Caco-2 (cell line): ENCODE results near the gene MEOX1. TPM values are rescaled to one million over a fixed set of nuclear protein-coding genes. Genes with fewer than 3 reads are reported as not detected.
"Not testable (repeated sequence)": the region's sequence is repeated elsewhere in the genome, so short reads cannot be mapped to it uniquely, and the experiment has no call there.

Experiments used
- BruUV-seq: library from RNA; stranded (reverse); fragments of 400-500 nt; replicated peaks from 2 replicates; lab custom pipeline; 2021; lab: Mats Ljungman, UMichigan
- CTCF ChIA-PET: fragments of 300-600 bp; sonication (Branson Sonifier 250); formaldehyde crosslinking; loops from one replicate; lab custom pipeline; 2022; ENCODE audit warnings: antibody characterized with exemption; lab: Charles Lee
- POLR2A ChIA-PET: fragments of 300-600 bp; sonication (Branson Sonifier 250); formaldehyde crosslinking; loops from one replicate; lab custom pipeline; 2022; ENCODE audit warnings: antibody characterized with exemption; lab: Charles Lee
- DNase-seq, 2 experiments: peaks; one replicate each; pipeline versions ENCODE4 v3.0.0 to v3.0.0-alpha.2; 2020 to 2022
- H3K27me3 ChIP-seq: replicated peaks from 2 replicates; pipeline ENCODE4 v1.6.0; 2011; ENCODE audit warnings: low read length; ENCODE audit not compliant: control insufficient read depth, insufficient read depth
- H3K36me3 ChIP-seq: 2 replicates; pipeline ENCODE4 v1.5.1; 2011; ENCODE audit warnings: low read length; ENCODE audit not compliant: control insufficient read depth, insufficient read depth
- H3K4me1 ChIP-seq: fragments of 250-450 bp; sonication (Bioruptor Pico); 2 replicates; pipeline ENCODE4 v1.5.1; 2020; ENCODE audit warnings: mild to moderate bottlenecking
- H3K4me3 ChIP-seq: 2 replicates; pipeline ENCODE4 v1.5.1; 2011; ENCODE audit warnings: low read depth, mild to moderate bottlenecking, control low read depth, low read length
- H3K9me3 ChIP-seq: fragments of 250-450 bp; sonication (Bioruptor Pico); 2 replicates; pipeline ENCODE4 v1.5.1; 2020; ENCODE audit warnings: mild to moderate bottlenecking, moderate library complexity
- H3K27ac Mint-ChIP-seq: one replicate; pipeline ENCODE4 v1.8.0; 2022; ENCODE audit warnings: mixed read lengths; ENCODE audit not compliant: unreplicated experiment
- H3K27me3 Mint-ChIP-seq: one replicate; pipeline ENCODE4 v1.8.0; 2022; ENCODE audit warnings: mixed read lengths; ENCODE audit not compliant: insufficient read depth, unreplicated experiment
- H3K36me3 Mint-ChIP-seq: one replicate; pipeline ENCODE4 v1.8.0; 2022; ENCODE audit warnings: mild to moderate bottlenecking, mixed read lengths; ENCODE audit not compliant: insufficient read depth, unreplicated experiment
- H3K4me1 Mint-ChIP-seq: one replicate; pipeline ENCODE4 v1.8.0; 2022; ENCODE audit warnings: low read depth, mixed read lengths; ENCODE audit not compliant: unreplicated experiment
- H3K4me3 Mint-ChIP-seq: one replicate; pipeline ENCODE4 v1.8.0; 2022; ENCODE audit warnings: mild to moderate bottlenecking, moderate library complexity, mixed read lengths; ENCODE audit not compliant: unreplicated experiment
- H3K9me3 Mint-ChIP-seq: one replicate; pipeline ENCODE4 v1.8.0; 2022; ENCODE audit warnings: mixed read lengths; ENCODE audit not compliant: unreplicated experiment
- intact Hi-C: fragments of 100-400 bp; cut with micrococcal nuclease; formaldehyde crosslinking; loops from one replicate; pipeline ENCODE4 v1.10.0; 2022; ENCODE audit not compliant: unreplicated experiment
- total RNA-seq: library from RNA; stranded (reverse); gene quantifications from 2 replicates; pipeline ENCODE4 v1.2.3, GENCODE V29; 2022
- TF ChIP-seq, protein P1 (sequence below), 2 experiments: fragments of 200-600 bp in 1 of 2; IDR thresholded peaks; 1 replicate in 1 of 2; 2 replicates in 1 of 2; pipeline versions ENCODE4 v1.5.1 to v1.8.0; 2011 to 2022; ENCODE audit warnings: antibody characterized with exemption in 1 of 2, control low read depth in 1 of 2, inconsistent platforms in 1 of 2, low read depth in 1 of 2, low read length in 1 of 2, mild to moderate bottlenecking in 1 of 2, moderate library complexity in 1 of 2; ENCODE audit not compliant: insufficient read depth in 1 of 2, severe bottlenecking in 1 of 2, unreplicated experiment in 1 of 2

MEOX1 gene
- total RNA-seq, 1 experiment from 2014 or later, result 1.7 TPM

DNA sequence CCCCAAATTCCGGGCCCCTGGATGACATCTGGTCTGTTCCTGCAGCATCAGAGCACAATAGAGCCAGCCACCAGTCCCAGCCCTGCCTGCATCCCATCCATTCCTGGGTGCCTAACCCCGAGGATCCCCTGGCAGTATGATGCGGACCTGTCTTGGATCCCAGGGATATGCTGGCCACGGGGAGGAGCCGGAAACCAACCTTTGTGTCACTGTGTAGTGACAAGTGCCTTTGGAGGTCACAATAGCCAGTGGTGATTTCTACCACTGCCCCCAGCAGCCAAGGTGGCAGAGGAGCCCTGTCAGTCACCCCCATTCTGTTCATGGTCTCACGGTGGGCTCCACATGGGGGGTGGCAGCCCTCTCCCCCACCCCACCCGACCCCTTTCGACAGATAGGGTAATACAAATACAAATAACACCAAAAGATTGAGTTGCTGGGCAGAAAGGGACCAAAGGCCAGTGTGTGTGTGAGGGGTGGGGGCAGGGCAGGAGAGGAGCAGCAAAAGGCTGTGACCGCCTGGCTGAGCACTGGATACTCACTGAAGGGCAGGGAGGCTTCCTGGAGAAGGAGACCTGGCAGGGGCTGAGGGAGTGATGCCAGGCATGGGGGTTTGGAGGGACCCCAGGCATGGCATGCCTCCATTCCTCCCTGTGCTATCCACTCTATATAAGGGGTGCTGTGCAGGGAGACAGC, 29.0 kb upstream of the MEOX1 start:
- Histone ChIP-seq H3K36me3 (no peaks in the 10 kb centered on the region), H3K9me3 (no peaks in the 10 kb centered on the region), H3K4me1 (no peaks in the 10 kb centered on the region), H3K27me3 (no peaks in the 10 kb centered on the region), H3K4me3 (no peak overlapping the region)
- intact Hi-C loops, result no loop called here
- TF ChIP-seq, protein P1, sequence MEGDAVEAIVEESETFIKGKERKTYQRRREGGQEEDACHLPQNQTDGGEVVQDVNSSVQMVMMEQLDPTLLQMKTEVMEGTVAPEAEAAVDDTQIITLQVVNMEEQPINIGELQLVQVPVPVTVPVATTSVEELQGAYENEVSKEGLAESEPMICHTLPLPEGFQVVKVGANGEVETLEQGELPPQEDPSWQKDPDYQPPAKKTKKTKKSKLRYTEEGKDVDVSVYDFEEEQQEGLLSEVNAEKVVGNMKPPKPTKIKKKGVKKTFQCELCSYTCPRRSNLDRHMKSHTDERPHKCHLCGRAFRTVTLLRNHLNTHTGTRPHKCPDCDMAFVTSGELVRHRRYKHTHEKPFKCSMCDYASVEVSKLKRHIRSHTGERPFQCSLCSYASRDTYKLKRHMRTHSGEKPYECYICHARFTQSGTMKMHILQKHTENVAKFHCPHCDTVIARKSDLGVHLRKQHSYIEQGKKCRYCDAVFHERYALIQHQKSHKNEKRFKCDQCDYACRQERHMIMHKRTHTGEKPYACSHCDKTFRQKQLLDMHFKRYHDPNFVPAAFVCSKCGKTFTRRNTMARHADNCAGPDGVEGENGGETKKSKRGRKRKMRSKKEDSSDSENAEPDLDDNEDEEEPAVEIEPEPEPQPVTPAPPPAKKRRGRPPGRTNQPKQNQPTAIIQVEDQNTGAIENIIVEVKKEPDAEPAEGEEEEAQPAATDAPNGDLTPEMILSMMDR (IDR thresholded peaks at IDR 0.05; ENCODE audit: insufficient read depth in 1 of 2, low read depth in 1 of 2, low read length in 1 of 2, severe bottlenecking in 1 of 2, unreplicated experiment in 1 of 2), result no peak
- ChIA-PET POLR2A (no interaction called here), CTCF (interaction anchor here (0.6 to 1.7 kb wide), 5 partner anchors 69 to 1375 kb away, joined by 3 to 10 read pairs (median 3); no protein-coding TSS in a partner anchor)
- Mint-ChIP-seq H3K9me3 (no peaks in the 10 kb centered on the region), H3K27me3 (no peaks in the 10 kb centered on the region), H3K36me3 (no peaks in the 10 kb centered on the region), H3K27ac (no peak overlapping the region), H3K4me1 (peaks cover 6% of the 10 kb centered on the region), H3K4me3 (no peak overlapping the region)
- no peak for DNase-seq
- no TSS peak for BruUV-seq

DNA sequence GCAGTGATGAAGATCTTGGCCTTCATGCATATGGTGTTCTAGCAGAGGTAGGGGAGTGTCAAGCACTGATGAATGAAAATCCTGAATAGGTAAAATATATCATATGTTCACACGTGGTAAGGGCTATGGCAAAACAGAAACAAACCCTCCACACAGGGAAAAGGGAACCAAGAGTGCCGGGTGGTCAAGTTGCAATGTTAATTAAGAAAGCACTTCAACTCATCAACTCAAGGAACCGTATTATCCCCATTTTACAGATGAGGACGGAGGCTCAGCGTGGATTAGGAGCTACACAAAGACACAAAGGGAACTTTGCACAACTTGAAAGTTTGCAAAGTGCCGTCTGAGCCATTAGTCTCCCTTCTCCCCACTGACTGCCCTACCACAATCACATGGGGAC, 28.1 kb upstream of the MEOX1 start:
- Mint-ChIP-seq H3K36me3 (no peaks in the 10 kb centered on the region), H3K27ac (no peak overlapping the region), H3K4me3 (no peak overlapping the region), H3K9me3 (no peaks in the 10 kb centered on the region), H3K27me3 (no peaks in the 10 kb centered on the region), H3K4me1 (peaks cover 11% of the 10 kb centered on the region)
- TF ChIP-seq, protein P1 (IDR thresholded peaks at IDR 0.05; ENCODE audit: insufficient read depth in 1 of 2, low read depth in 1 of 2, low read length in 1 of 2, severe bottlenecking in 1 of 2, unreplicated experiment in 1 of 2), result no peak
- Histone ChIP-seq H3K4me1 (peaks cover 8% of the 10 kb centered on the region), H3K27me3 (no peaks in the 10 kb centered on the region), H3K9me3 (no peaks in the 10 kb centered on the region), H3K36me3 (no peaks in the 10 kb centered on the region), H3K4me3 (no peak overlapping the region)
- CTCF ChIA-PET, result interaction anchor here (0.9 kb wide), 1 partner anchor 138 kb away, joined by 5 read pairs; no protein-coding TSS in a partner anchor
- BruUV-seq, result no TSS peak
- no peak for DNase-seq
- intact Hi-C loops, result no loop called here
- POLR2A ChIA-PET, result no interaction called here

DNA sequence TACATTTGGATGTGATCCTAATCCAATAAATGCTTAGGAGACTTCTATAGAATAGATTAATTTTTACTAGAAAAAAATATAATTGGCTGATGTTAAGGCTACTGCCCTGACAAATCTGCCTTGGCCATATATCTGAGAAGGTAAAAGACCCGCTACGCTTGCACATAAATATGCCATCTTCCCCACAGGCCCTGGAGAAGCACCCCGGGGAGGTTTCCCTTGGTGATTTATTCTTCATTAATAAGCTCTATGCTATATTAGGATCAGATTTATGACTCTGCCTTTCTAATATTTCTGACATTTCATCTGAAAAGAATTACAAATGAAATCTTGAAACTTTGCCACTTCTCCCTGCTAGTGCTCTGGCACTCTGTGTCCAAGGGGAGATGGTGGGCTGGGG, 27.4 kb upstream of the MEOX1 start:
- no peak overlapping the region for H3K4me3 Mint-ChIP-seq
- peaks cover 13% of the 10 kb centered on the region for H3K4me1 ChIP-seq
- CTCF ChIA-PET, result interaction anchor here (0.9 kb wide), 1 partner anchor 137 kb away, joined by 5 read pairs; no protein-coding TSS in a partner anchor

DNA sequence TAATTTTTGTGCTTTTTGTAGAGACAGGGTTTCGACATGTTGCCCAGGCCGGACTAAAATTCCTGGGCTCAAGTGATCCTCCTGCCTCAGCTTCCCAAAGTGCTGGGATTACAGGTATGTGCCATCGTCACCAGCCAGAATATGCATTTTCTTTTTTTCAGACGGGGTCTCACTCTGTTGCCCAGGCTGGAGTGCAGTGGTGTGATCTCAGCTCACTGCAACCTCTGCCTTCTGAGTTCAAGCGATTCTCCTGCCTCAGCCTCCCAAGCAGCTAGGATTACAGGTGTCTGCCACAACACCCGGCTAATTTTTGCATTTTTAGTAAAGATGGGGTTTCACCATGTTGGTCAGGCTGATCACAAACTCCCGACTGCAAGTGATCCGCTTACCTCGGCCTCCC, 25.2 kb upstream of the MEOX1 start:
- H3K27me3 Mint-ChIP-seq, H3K36me3 ChIP-seq, H3K9me3 Mint-ChIP-seq, H3K27me3 ChIP-seq, DNase-seq, H3K4me3 Mint-ChIP-seq, H3K9me3 ChIP-seq, H3K4me3 ChIP-seq, intact Hi-C loops, BruUV-seq, H3K27ac Mint-ChIP-seq, CTCF ChIA-PET, H3K36me3 Mint-ChIP-seq, H3K4me1 Mint-ChIP-seq: not testable (repeated sequence)
- H3K4me1 ChIP-seq, result peaks cover 13% of the 10 kb centered on the region
- POLR2A ChIA-PET, result interaction anchor here (1.0 kb wide), 1 partner anchor 102 kb away, joined by 3 read pairs; no protein-coding TSS in a partner anchor

More for the DNA sequence above, 27.4 kb upstream of the MEOX1 start:
- Mint-ChIP-seq H3K36me3 (no peaks in the 10 kb centered on the region), H3K27me3 (no peaks in the 10 kb centered on the region), H3K9me3 (no peaks in the 10 kb centered on the region), H3K4me1 (peaks cover 9% of the 10 kb centered on the region), H3K27ac (no peak overlapping the region)
- DNase-seq, result no peak
- TF ChIP-seq, protein P1 (IDR thresholded peaks at IDR 0.05; ENCODE audit: insufficient read depth in 1 of 2, low read depth in 1 of 2, low read length in 1 of 2, severe bottlenecking in 1 of 2, unreplicated experiment in 1 of 2), result no peak
- Histone ChIP-seq H3K27me3 (no peaks in the 10 kb centered on the region), H3K9me3 (no peaks in the 10 kb centered on the region), H3K36me3 (no peaks in the 10 kb centered on the region), H3K4me3 (no peak overlapping the region)
- POLR2A ChIA-PET, result no interaction called here
- intact Hi-C loops, result no loop called here
- BruUV-seq, result no TSS peak
